ENCODE results near the gene PLA2G2F.

- TF ChIP-seq CTCF (IDR thresholded peaks at IDR 0.05) = no peak
- TF ChIP-seq POLR2A (IDR thresholded peaks at IDR 0.05) = no peak
- TF ChIP-seq EP300 (IDR thresholded peaks at IDR 0.05) = no peak
- no peak for TF ChIP-seq POLR2AphosphoS5 (IDR thresholded peaks at IDR 0.05)
These were observed 19.4 kb downstream of the PLA2G2F start for GRCh38 chr1:20158358-20159070.
